CD14-positive monocyte (primary cell): ENCODE results near the gene ZNF302. TPM values are rescaled to one million over a fixed set of nuclear protein-coding genes. Genes with fewer than 3 reads are reported as not detected.
A peak's percentile ranks its signal among the peaks of the same experiment; 100 is the strongest.

Source experiments
- DNase-seq, 3 donors: peaks; one replicate each; pipeline ENCODE4 v3.0.0-alpha.2; 2011 to 2022
- H2AFZ ChIP-seq: 2 replicates; pipeline ENCODE4 v1.6.0; 2012; ENCODE audit warnings: mild to moderate bottlenecking, low read depth, low read length, inconsistent platforms; ENCODE audit not compliant: insufficient read depth, poor library complexity, severe bottlenecking
- H3K27ac ChIP-seq, 2 donors: 1 replicate in 1 of 2; 2 replicates in 1 of 2; pipeline ENCODE4 v1.5.1; 2012 to 2013; ENCODE audit warnings: low read length in 2 of 2, control low read depth in 1 of 2, inconsistent platforms in 1 of 2, low read depth in 1 of 2, mild to moderate bottlenecking in 1 of 2
- H3K27me3 ChIP-seq, 2 donors: one replicate each; pipeline versions ENCODE4 v1.6.0 to v1.6.1; 2011 to 2013; ENCODE audit warnings: low read length in 2 of 2; ENCODE audit not compliant: control insufficient read depth in 2 of 2, insufficient read depth in 2 of 2
- H3K36me3 ChIP-seq, 2 donors: replicated peaks in 1 of 2; 1 replicate in 1 of 2; 2 replicates in 1 of 2; pipeline versions ENCODE4 v1.5.1 to v1.6.1; 2012 to 2013; ENCODE audit warnings: low read length in 2 of 2, control low read depth in 1 of 2, inconsistent platforms in 1 of 2, mild to moderate bottlenecking in 1 of 2; ENCODE audit not compliant: insufficient read depth in 2 of 2, control insufficient read depth in 1 of 2
- H3K4me1 ChIP-seq, 2 donors: 1 replicate in 1 of 2; 2 replicates in 1 of 2; pipeline versions ENCODE4 v1.5.1 to v1.6.1; 2012 to 2013; ENCODE audit warnings: low read length in 2 of 2, control low read depth in 1 of 2, inconsistent platforms in 1 of 2, mild to moderate bottlenecking in 1 of 2, moderate library complexity in 1 of 2; ENCODE audit not compliant: insufficient read depth in 2 of 2, control insufficient read depth in 1 of 2
- H3K4me2 ChIP-seq: replicated peaks from 2 replicates; pipeline ENCODE3; 2012; ENCODE audit warnings: low read length, moderate library complexity, mild to moderate bottlenecking; ENCODE audit not compliant: poor library complexity, severe bottlenecking; ENCODE audit errors: extremely low read depth
- H3K4me3 ChIP-seq, 3 experiments: fragments of 200-600 bp in 1 of 3; sonication (generic) in 1 of 3; replicated peaks in 1 of 3; 1 replicate in 2 of 3; 2 replicates in 1 of 3; pipeline ENCODE4 v1.5.1; 2011 to 2013; ENCODE audit warnings: low read length in 3 of 3, mild to moderate bottlenecking in 3 of 3, control low read depth in 2 of 3, low read depth in 2 of 3, inconsistent platforms in 1 of 3, moderate library complexity in 1 of 3
- H3K79me2 ChIP-seq: 2 replicates; pipeline ENCODE4 v1.6.0; 2012; ENCODE audit warnings: mild to moderate bottlenecking, control low read depth, inconsistent platforms, low read length, moderate library complexity; ENCODE audit not compliant: insufficient read depth
- H3K9ac ChIP-seq: 2 replicates; pipeline ENCODE4 v1.6.0; 2017; ENCODE audit warnings: low read length, mild to moderate bottlenecking; ENCODE audit not compliant: insufficient read depth, poor library complexity, severe bottlenecking
- H3K9me3 ChIP-seq, 2 donors: replicated peaks in 1 of 2; 1 replicate in 1 of 2; 2 replicates in 1 of 2; pipeline versions ENCODE4 v1.5.1 to v1.6.1; 2012 to 2013; ENCODE audit warnings: low read length in 2 of 2, control low read depth in 1 of 2; ENCODE audit not compliant: control insufficient read depth in 1 of 2, insufficient read depth in 1 of 2
- H4K20me1 ChIP-seq: 2 replicates; pipeline ENCODE4 v1.6.0; 2012; ENCODE audit warnings: mild to moderate bottlenecking, low read length, control low read depth, moderate library complexity; ENCODE audit not compliant: insufficient read depth
- H3K27ac Mint-ChIP-seq, 7 donors: one replicate each; pipeline ENCODE4 v1.8.0; 2020; ENCODE audit warnings: mild to moderate bottlenecking in 7 of 7, mixed read lengths in 7 of 7, moderate library complexity in 6 of 7, inconsistent platforms in 2 of 7
- H3K27me3 Mint-ChIP-seq, 3 donors: one replicate each; pipeline ENCODE4 v1.8.0; 2021 to 2022; ENCODE audit warnings: low read depth in 3 of 3, mild to moderate bottlenecking in 3 of 3, mixed read lengths in 3 of 3, moderate library complexity in 3 of 3, inconsistent platforms in 1 of 3
- H3K36me3 Mint-ChIP-seq, 2 donors: one replicate each; pipeline ENCODE4 v1.8.0; 2020; ENCODE audit warnings: mixed read lengths in 2 of 2, inconsistent platforms in 1 of 2, mild to moderate bottlenecking in 1 of 2
- H3K4me1 Mint-ChIP-seq: one replicate; pipeline ENCODE4 v1.8.0; 2020; ENCODE audit warnings: mild to moderate bottlenecking, mixed read lengths
- H3K4me3 Mint-ChIP-seq, 2 donors: one replicate each; pipeline ENCODE4 v1.8.0; 2020; ENCODE audit warnings: mild to moderate bottlenecking in 2 of 2, mixed read lengths in 2 of 2, moderate library complexity in 1 of 2
- H3K9me3 Mint-ChIP-seq, 7 donors: one replicate each; pipeline ENCODE4 v1.8.0; 2020 to 2022; ENCODE audit warnings: mixed read lengths in 7 of 7, mild to moderate bottlenecking in 6 of 7, moderate library complexity in 6 of 7, inconsistent platforms in 2 of 7
- WGBS: methylation state at CpG from one replicate; pipeline ENCODE4 v1.1.5; 2013; ENCODE audit warnings: missing lambda C conversion rate; ENCODE audit not compliant: insufficient coverage; 5-methylcytosine and 5-hydroxymethylcytosine counted together
- intact Hi-C, 2 donors: fragments of 100-400 bp; cut with micrococcal nuclease; formaldehyde crosslinking; loops; one replicate each; pipeline versions ENCODE4 v1.15.0 to v1.15.1; 2023
- polyA plus RNA-seq, 3 donors: library from polyadenylated mRNA; depleted of rRNA in 1 of 3; unstranded in 2 of 3; stranded (reverse) in 1 of 3; fragments of 300-500 nt in 2 of 3; fragments of >200 nt in 1 of 3; fragmentation: Illumina TruSeq in 2 of 3; gene quantifications; 1 replicate in 2 of 3; 2 replicates in 1 of 3; pipeline ENCODE4 v1.2.3, GENCODE V29; 2012 to 2021
- TF ChIP-seq, protein P1 (sequence below): fragments of 200-600 bp; IDR thresholded peaks from one replicate; pipeline ENCODE4 v1.8.0; 2022; ENCODE audit warnings: antibody characterized with exemption, mild to moderate bottlenecking

Gene ZNF302
- polyA plus RNA-seq, 3 donors = 3.2 to 9.0 (median 4.4) TPM

DNA sequence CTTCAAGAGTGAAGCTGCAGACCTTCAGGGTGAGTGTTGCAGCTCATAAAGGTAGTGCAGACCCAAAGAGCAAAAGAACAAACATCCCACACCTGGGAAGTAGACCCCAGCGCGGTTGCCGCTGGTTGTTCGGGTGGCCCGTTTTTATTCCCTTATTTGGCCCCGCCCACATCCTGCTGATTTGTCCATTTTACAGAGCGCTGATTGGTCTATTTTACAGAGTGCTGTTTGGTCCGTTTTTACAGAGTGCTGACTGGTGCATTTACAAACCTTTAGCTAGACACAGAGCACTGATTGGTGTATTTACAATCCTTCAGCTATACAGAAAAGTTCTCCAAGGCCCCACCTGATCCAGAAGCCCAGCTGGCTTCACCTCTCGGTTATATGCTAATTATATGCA is 1.6 kb upstream of the ZNF302 start:
- H3K27ac ChIP-seq = no peak overlapping the region
- peaks cover 25 to 50% of the 10 kb centered on the region in 2 donors for H3K9me3 ChIP-seq
- no peak overlapping the region for H3K27ac Mint-ChIP-seq
- H3K4me1 ChIP-seq = peaks cover 16 to 20% of the 10 kb centered on the region in 2 donors
- intact Hi-C loops = loop anchor here (5.0 to 10.0 kb wide), 5 partner anchors 56 to 1539 kb away; partner anchors contain the start of genes IGFLR1 (in 1 of the 2), LIN37 (in 1 of the 2), LSM14A (in 1 of the 2) and PSENEN (in 1 of the 2)
- H3K27me3 ChIP-seq = peaks cover 2 to 18% of the 10 kb centered on the region in 2 donors
- peaks cover 23 to 69% (median 49%) of the 10 kb centered on the region in 7 donors for H3K9me3 Mint-ChIP-seq
- peaks cover 7 to 24% of the 10 kb centered on the region in 2 donors for H3K36me3 ChIP-seq
- no peaks in the 10 kb centered on the region for H4K20me1 ChIP-seq
- H3K4me1 Mint-ChIP-seq = peaks cover 16% of the 10 kb centered on the region
- H3K9ac ChIP-seq = no peak overlapping the region
- H3K4me3 ChIP-seq = peak overlapping the region in 1 of 3 experiments; percentile 79
- H3K4me2 ChIP-seq = no peak overlapping the region
- H3K27me3 Mint-ChIP-seq = peaks cover 5 to 26% (median 19%) of the 10 kb centered on the region in 3 donors
- TF ChIP-seq, protein P1, sequence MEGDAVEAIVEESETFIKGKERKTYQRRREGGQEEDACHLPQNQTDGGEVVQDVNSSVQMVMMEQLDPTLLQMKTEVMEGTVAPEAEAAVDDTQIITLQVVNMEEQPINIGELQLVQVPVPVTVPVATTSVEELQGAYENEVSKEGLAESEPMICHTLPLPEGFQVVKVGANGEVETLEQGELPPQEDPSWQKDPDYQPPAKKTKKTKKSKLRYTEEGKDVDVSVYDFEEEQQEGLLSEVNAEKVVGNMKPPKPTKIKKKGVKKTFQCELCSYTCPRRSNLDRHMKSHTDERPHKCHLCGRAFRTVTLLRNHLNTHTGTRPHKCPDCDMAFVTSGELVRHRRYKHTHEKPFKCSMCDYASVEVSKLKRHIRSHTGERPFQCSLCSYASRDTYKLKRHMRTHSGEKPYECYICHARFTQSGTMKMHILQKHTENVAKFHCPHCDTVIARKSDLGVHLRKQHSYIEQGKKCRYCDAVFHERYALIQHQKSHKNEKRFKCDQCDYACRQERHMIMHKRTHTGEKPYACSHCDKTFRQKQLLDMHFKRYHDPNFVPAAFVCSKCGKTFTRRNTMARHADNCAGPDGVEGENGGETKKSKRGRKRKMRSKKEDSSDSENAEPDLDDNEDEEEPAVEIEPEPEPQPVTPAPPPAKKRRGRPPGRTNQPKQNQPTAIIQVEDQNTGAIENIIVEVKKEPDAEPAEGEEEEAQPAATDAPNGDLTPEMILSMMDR = no peak
- peak overlapping the region in 1 of 2 donors; percentile 57 for H3K4me3 Mint-ChIP-seq
- 97% methylated on average over 8 of the region's 9 CpGs for WGBS
- peaks cover 27 to 31% of the 10 kb centered on the region in 2 donors for H3K36me3 Mint-ChIP-seq
- no peak for DNase-seq
- no peak overlapping the region for H2AFZ ChIP-seq
- peaks cover 2% of the 10 kb centered on the region for H3K79me2 ChIP-seq

DNA sequence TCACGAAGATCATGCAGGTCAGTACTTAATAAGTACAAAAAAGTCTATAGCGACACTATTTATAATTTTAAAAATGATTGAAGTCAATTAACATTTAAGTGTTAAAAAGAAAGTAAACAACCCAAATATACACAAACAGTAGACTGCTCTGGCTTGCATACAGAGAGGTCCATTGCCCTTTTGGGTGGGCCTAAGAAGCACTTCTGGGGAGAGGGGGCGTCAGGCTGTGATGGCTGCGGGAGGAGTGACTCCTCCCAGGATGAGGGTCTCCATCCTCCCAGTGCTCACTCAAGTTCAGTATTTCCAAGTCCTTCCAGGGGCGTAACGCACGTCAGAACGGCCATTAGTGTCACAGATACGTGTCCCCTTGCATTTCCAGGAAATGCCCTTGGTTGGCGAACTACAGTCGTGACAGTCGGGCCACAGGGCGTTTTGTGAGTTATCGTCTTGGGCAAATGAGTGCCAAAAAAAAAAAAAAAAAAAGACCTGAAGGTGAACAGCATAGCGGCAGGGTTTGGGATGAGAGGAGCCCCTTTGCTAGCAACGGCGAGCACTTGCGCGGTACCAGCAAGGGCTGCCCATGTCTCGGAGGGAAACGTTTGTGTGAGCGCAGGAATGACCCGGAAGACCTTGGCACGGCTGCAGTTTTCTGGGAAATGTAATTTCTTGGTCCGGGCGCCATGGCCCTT is 637 bp upstream of the ZNF302 start, which contains the start of gene SCGB2B2:
Gene SCGB2B2 (minus strand): TSS at position 463 of the 689 bp plus-strand sequence. CDS start 82,596 bp downstream, outside the sequence.
- Mint-ChIP-seq H3K36me3 (peaks cover 34 to 40% of the 10 kb centered on the region in 2 donors), H3K27me3 (peaks cover 5 to 26% (median 19%) of the 10 kb centered on the region in 3 donors), H3K4me1 (peaks cover 16% of the 10 kb centered on the region), H3K27ac (peak within 1 kb of the TSS; percentile 95 to 100 (median 99)), H3K4me3 (peak within 1 kb of the TSS; percentile 96 to 99), H3K9me3 (peaks cover 26 to 76% (median 56%) of the 10 kb centered on the region in 7 donors)
- TF ChIP-seq, protein P1 = peak; percentile 17
- peaks cover 32 to 58% of the 10 kb centered on the region in 2 donors for H3K9me3 ChIP-seq
- under 1% methylated on average over 21 of the region's 26 CpGs for WGBS
- H4K20me1 ChIP-seq = no peaks in the 10 kb centered on the region
- H3K4me1 ChIP-seq = peaks cover 16 to 20% of the 10 kb centered on the region in 2 donors
- peak within 1 kb of the TSS; percentile 93 to 98 for H3K27ac ChIP-seq
- peak within 1 kb of the TSS; percentile 50 to 91 (median 79) for H3K4me3 ChIP-seq
- H3K36me3 ChIP-seq = peaks cover 7 to 33% of the 10 kb centered on the region in 2 donors
- H3K79me2 ChIP-seq = peaks cover 2% of the 10 kb centered on the region
- peak within 1 kb of the TSS; percentile 96 for H3K9ac ChIP-seq
- H2AFZ ChIP-seq = peak within 1 kb of the TSS; percentile 94
- peak in 2 of 3 donors; percentile 58 to 66 for DNase-seq
- peak within 1 kb of the TSS; percentile 84 for H3K4me2 ChIP-seq
- peaks cover 2 to 18% of the 10 kb centered on the region in 2 donors for H3K27me3 ChIP-seq
- intact Hi-C loops = loop anchor here (5.0 to 10.0 kb wide), 5 partner anchors 55 to 1538 kb away; partner anchors contain the start of genes IGFLR1 (in 1 of the 2), LIN37 (in 1 of the 2), LSM14A (in 1 of the 2) and PSENEN (in 1 of the 2)
